IMR-90 (cell line): ENCODE data around the gene ITPR2. TPM values are rescaled to one million over a fixed set of nuclear protein-coding genes. Genes with fewer than 3 reads are reported as not detected.

Source experiments
- ATAC-seq: fragments of 200-7000 bp; cut with Tn5 transposase; 2 replicates; pipeline ENCODE4 v1.9.1; 2020; ENCODE audit warnings: low read depth, mild to moderate bottlenecking, moderate library complexity
- BruUV-seq: library from RNA; stranded (reverse); fragments of 400-500 nt; replicated peaks from 2 replicates; lab custom pipeline; 2021; lab: Mats Ljungman, UMichigan
- CTCF ChIA-PET: fragments of 300-600 bp; formaldehyde crosslinking; extraction: SDS; loops from one replicate; lab custom pipeline; 2021; ENCODE audit warnings: antibody characterized with exemption; lab: Yijun Ruan, JAX
- POLR2A ChIA-PET: fragments of 300-600 bp; sonication (Branson Sonifier 250); formaldehyde crosslinking; loops from one replicate; lab custom pipeline; 2022; ENCODE audit warnings: antibody characterized with exemption; ENCODE audit not compliant: unreplicated experiment; lab: Charles Lee
- DNase-seq: peaks from one replicate; pipeline ENCODE4 v3.0.0; 2013
- H2AFZ ChIP-seq: replicated peaks from 2 replicates; pipeline ENCODE3; 2013; ENCODE audit warnings: low read length, mild to moderate bottlenecking; ENCODE audit not compliant: poor library complexity
- H2AK5ac ChIP-seq: 2 replicates; pipeline ENCODE4 v1.6.1; 2013; ENCODE audit warnings: low read depth, low read length, inconsistent platforms
- H2AK9ac ChIP-seq: replicated peaks from 2 replicates; pipeline ENCODE3; 2013; ENCODE audit warnings: mild to moderate bottlenecking, low read depth, low read length, moderate library complexity; ENCODE audit not compliant: poor library complexity
- H2BK120ac ChIP-seq: 2 replicates; pipeline ENCODE4 v1.6.1; 2013; ENCODE audit warnings: low read depth, low read length, inconsistent platforms
- H2BK15ac ChIP-seq: 3 replicates; pipeline ENCODE4 v1.6.1; 2013; ENCODE audit warnings: low read depth, low read length, inconsistent platforms
- H2BK20ac ChIP-seq: 2 replicates; pipeline ENCODE4 v1.6.1; 2013; ENCODE audit warnings: low read depth, mild to moderate bottlenecking, inconsistent platforms, low read length, moderate library complexity
- H2BK5ac ChIP-seq: 2 replicates; pipeline ENCODE4 v1.6.1; 2013; ENCODE audit warnings: mild to moderate bottlenecking, low read depth, low read length, inconsistent platforms; ENCODE audit not compliant: poor library complexity, severe bottlenecking
- H3K14ac ChIP-seq: replicated peaks from 2 replicates; pipeline ENCODE4 v1.6.1; 2013; ENCODE audit warnings: low read depth, low read length, inconsistent platforms
- H3K18ac ChIP-seq: 2 replicates; pipeline ENCODE4 v1.6.1; 2013; ENCODE audit warnings: low read depth, low read length, control low read depth
- H3K23ac ChIP-seq: 2 replicates; pipeline ENCODE4 v1.6.1; 2013; ENCODE audit warnings: low read depth, low read length, inconsistent platforms
- H3K27ac ChIP-seq: 2 replicates; pipeline ENCODE4 v1.5.1; 2013; ENCODE audit warnings: mild to moderate bottlenecking, control low read depth, low read length; ENCODE audit not compliant: insufficient read depth
- H3K27me3 ChIP-seq: 2 replicates; pipeline ENCODE4 v1.6.1; 2013; ENCODE audit warnings: low read length; ENCODE audit not compliant: control insufficient read depth, insufficient read depth
- H3K36me3 ChIP-seq: 2 replicates; pipeline ENCODE4 v1.6.1; 2013; ENCODE audit warnings: low read length, mixed read lengths; ENCODE audit not compliant: control insufficient read depth, insufficient read depth
- H3K4ac ChIP-seq: 2 replicates; pipeline ENCODE4 v1.6.1; 2013; ENCODE audit warnings: low read depth, low read length, inconsistent platforms
- H3K4me1 ChIP-seq: 2 replicates; pipeline ENCODE4 v1.6.1; 2013; ENCODE audit warnings: low read length, mixed read lengths; ENCODE audit not compliant: control insufficient read depth, insufficient read depth
- H3K4me2 ChIP-seq: 2 replicates; pipeline ENCODE4 v1.6.1; 2013; ENCODE audit warnings: low read depth, mild to moderate bottlenecking, control low read depth, low read length, moderate library complexity
- H3K4me3 ChIP-seq: 2 replicates; pipeline ENCODE4 v1.5.1; 2013; ENCODE audit warnings: low read depth, mild to moderate bottlenecking, control low read depth, low read length, moderate library complexity; ENCODE audit not compliant: insufficient read depth
- H3K56ac ChIP-seq: 2 replicates; pipeline ENCODE4 v1.6.1; 2013; ENCODE audit warnings: low read length, inconsistent platforms; ENCODE audit not compliant: insufficient read depth; ENCODE audit errors: extremely low read depth
- H3K79me1 ChIP-seq, 2 experiments: 2 replicates each; pipeline ENCODE4 v1.6.1; 2013; ENCODE audit warnings: low read length in 2 of 2, inconsistent platforms in 1 of 2, low read depth in 1 of 2
- H3K9ac ChIP-seq: 2 replicates; pipeline ENCODE4 v1.6.1; 2013; ENCODE audit warnings: low read depth, low read length, control low read depth
- H3K9me1 ChIP-seq: 2 replicates; pipeline ENCODE4 v1.6.1; 2013; ENCODE audit warnings: low read length, inconsistent platforms; ENCODE audit not compliant: insufficient read depth
- H3K9me3 ChIP-seq: 2 replicates; pipeline ENCODE4 v1.6.1; 2013; ENCODE audit warnings: low read length; ENCODE audit not compliant: control insufficient read depth, insufficient read depth
- H4K20me1 ChIP-seq: 2 replicates; pipeline ENCODE4 v1.6.1; 2013; ENCODE audit warnings: low read length, inconsistent platforms; ENCODE audit not compliant: insufficient read depth
- H4K5ac ChIP-seq: 2 replicates; pipeline ENCODE4 v1.6.1; 2013; ENCODE audit warnings: mild to moderate bottlenecking, low read depth, low read length, control low read depth
- H4K8ac ChIP-seq, 2 experiments: 2 replicates each; pipeline ENCODE4 v1.6.1; 2013; ENCODE audit warnings: low read depth in 2 of 2, low read length in 2 of 2, control low read depth in 1 of 2, inconsistent platforms in 1 of 2
- H4K91ac ChIP-seq: 2 replicates; pipeline ENCODE4 v1.6.1; 2013; ENCODE audit warnings: low read depth, low read length, inconsistent platforms; ENCODE audit not compliant: insufficient read depth
- BHLHE40 ChIP-seq: fragments of 150-350 bp; IDR thresholded peaks from 2 replicates; pipeline ENCODE4 v1.6.1; 2016; ENCODE audit warnings: mild to moderate bottlenecking, low read depth, low read length
- CEBPB ChIP-seq: IDR thresholded peaks from 2 replicates; pipeline ENCODE4 v1.6.1; 2012; ENCODE audit warnings: low read depth, low read length, improper control_type of control experiment
- CHD1 ChIP-seq: IDR thresholded peaks from 2 replicates; pipeline ENCODE4 v1.6.1; 2012; ENCODE audit warnings: low read depth, low read length, improper control_type of control experiment
- FOS ChIP-seq: fragments of 150-350 bp; IDR thresholded peaks from 2 replicates; pipeline ENCODE4 v1.6.1; 2016; ENCODE audit warnings: low read depth, low read length
- MAFK ChIP-seq: IDR thresholded peaks from 2 replicates; pipeline ENCODE4 v1.6.1; 2012; ENCODE audit warnings: low read depth, low read length, improper control_type of control experiment
- MAZ ChIP-seq: IDR thresholded peaks from 2 replicates; pipeline ENCODE4 v1.6.1; 2012; ENCODE audit warnings: low read depth, mild to moderate bottlenecking, low read length, improper control_type of control experiment, moderate library complexity, borderline replicate concordance
- NFE2L2 ChIP-seq: fragments of 150-350 bp; IDR thresholded peaks from 2 replicates; pipeline ENCODE4 v1.6.1; 2016; ENCODE audit warnings: low read depth, mild to moderate bottlenecking, low read length
- POLR2A ChIP-seq: IDR thresholded peaks from 2 replicates; pipeline ENCODE4 v1.6.1; 2012; ENCODE audit warnings: mild to moderate bottlenecking, low read depth, low read length
- RCOR1 ChIP-seq: IDR thresholded peaks from 2 replicates; pipeline ENCODE4 v1.6.1; 2012; ENCODE audit warnings: mild to moderate bottlenecking, low read length, improper control_type of control experiment; ENCODE audit not compliant: insufficient replicate concordance
- RFX5 ChIP-seq: IDR thresholded peaks from 2 replicates; pipeline ENCODE4 v1.8.0; 2012; ENCODE audit warnings: low read depth, mild to moderate bottlenecking, low read length, moderate library complexity
- SMC3 ChIP-seq: fragments of 150-350 bp; IDR thresholded peaks from 2 replicates; pipeline ENCODE4 v1.6.1; 2016; ENCODE audit warnings: low read depth, mild to moderate bottlenecking, antibody characterized with exemption, low read length, moderate library complexity
- WGBS, 2 experiments: methylation state at CpG; one replicate each; pipeline versions ENCODE4 v1.1.5 to v1.1.7; 2013; ENCODE audit warnings: missing lambda C conversion rate in 2 of 2; ENCODE audit not compliant: insufficient read length in 1 of 2; ENCODE audit errors: extremely low coverage in 2 of 2; 5-methylcytosine and 5-hydroxymethylcytosine counted together
- dilution Hi-C: fragments of 300-500 bp; cut with HindIII; formaldehyde crosslinking; loops from one replicate; pipeline ENCODE4 v1.14.3; 2018; ENCODE audit warnings: low sequenced_read_pairs; ENCODE audit not compliant: unreplicated experiment
- in situ Hi-C: fragments of 300-500 bp; cut with MboI; formaldehyde crosslinking; loops from 3 replicates; pipeline ENCODE4 v1.14.3; 2019; ENCODE audit warnings: low sequenced_read_pairs, inconsistent platforms, mixed read lengths
- intact Hi-C: fragments of 100-400 bp; cut with micrococcal nuclease; formaldehyde crosslinking; loops from 2 replicates; pipeline ENCODE4 v1.10.0; 2022
- polyA plus RNA-seq, 3 experiments: library from polyadenylated mRNA; depleted of rRNA; stranded (reverse); fragments of >200 nt; gene quantifications; 2 replicates each; pipeline ENCODE4 v1.2.3, GENCODE V29; 2012; ENCODE audit warnings: low replicate concordance in 1 of 3
- total RNA-seq: library from RNA; depleted of rRNA; stranded (reverse); fragments of >200 nt; gene quantifications from 2 replicates; pipeline ENCODE4 v1.2.3, GENCODE V29; 2012
- TF ChIP-seq, protein P1 (sequence below): fragments of 150-350 bp; IDR thresholded peaks from 2 replicates; pipeline ENCODE4 v1.6.1; 2016; ENCODE audit warnings: low read depth, mild to moderate bottlenecking, low read length, moderate library complexity, borderline replicate concordance

Gene ITPR2
- total and polyA plus RNA-seq, 2 of the 4 experiments (the other 2 are of a cell fraction) = 1.2 to 9.0 TPM

DNA sequence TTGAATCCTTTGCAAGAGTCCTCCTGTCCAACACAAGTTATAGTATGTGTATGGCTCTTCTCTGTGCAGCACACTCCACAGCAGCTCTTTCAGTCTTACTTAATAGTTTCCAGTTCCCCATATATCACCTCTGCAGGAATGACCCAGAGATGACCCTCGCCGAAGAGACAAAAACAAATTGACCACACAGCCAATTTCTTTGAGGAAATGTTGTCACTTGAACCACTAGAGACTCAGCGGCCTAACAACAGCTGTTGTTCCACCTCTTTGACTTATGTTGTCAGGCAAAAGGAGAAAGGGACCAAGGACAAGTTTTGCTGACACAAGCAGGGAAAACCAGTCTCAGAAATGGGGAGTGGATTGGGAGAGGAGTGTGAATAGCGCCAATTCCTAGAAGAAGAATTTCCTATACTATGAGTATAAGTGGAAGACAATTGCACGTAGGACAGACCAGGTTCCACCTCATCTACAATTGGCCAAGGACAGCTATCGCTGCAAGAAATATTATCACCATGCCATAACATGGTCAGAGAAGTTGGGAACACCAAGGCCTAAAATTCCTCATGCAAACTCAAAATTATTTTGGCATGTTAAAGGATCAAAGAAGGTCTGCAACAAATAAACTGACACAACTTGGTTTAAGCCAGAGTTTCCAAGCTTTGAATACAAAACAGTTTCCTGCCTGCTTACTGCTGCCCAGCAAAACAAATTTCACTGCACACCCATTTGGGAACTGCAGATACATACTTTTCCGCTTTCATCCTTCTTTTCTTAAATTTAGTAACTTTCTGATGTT, 41.7 kb upstream of the ITPR2 start:
- dilution Hi-C loops = no loop called here
- no peak overlapping the region for H3K9ac ChIP-seq
- TF ChIP-seq SMC3 = no peak
- no peak for TF ChIP-seq FOS
- TF ChIP-seq RCOR1 = no peak
- no peak for TF ChIP-seq MAFK
- TF ChIP-seq RFX5 = no peak
- no peak for TF ChIP-seq BHLHE40
- TF ChIP-seq, protein P1, sequence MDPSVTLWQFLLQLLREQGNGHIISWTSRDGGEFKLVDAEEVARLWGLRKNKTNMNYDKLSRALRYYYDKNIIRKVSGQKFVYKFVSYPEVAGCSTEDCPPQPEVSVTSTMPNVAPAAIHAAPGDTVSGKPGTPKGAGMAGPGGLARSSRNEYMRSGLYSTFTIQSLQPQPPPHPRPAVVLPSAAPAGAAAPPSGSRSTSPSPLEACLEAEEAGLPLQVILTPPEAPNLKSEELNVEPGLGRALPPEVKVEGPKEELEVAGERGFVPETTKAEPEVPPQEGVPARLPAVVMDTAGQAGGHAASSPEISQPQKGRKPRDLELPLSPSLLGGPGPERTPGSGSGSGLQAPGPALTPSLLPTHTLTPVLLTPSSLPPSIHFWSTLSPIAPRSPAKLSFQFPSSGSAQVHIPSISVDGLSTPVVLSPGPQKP = no peak
- no peak for TF ChIP-seq POLR2A
- TF ChIP-seq NFE2L2 = no peak
- no peak for TF ChIP-seq CEBPB
- TF ChIP-seq CHD1 = no peak
- TF ChIP-seq MAZ = no peak
- H3K4me3 ChIP-seq = no peak overlapping the region
- ChIA-PET POLR2A (no interaction called here), CTCF (no interaction called here)
- H2AFZ ChIP-seq = no peak overlapping the region
- no peaks in the 10 kb centered on the region for H3K36me3 ChIP-seq
- no peak overlapping the region for H2AK9ac ChIP-seq
- no CpG with 5 or more reads among the region's 7 CpGs for WGBS, 2 experiments
- H4K8ac ChIP-seq = no peak overlapping the region
- no peaks in the 10 kb centered on the region for H3K4me1 ChIP-seq
- no peak overlapping the region for H2AK5ac ChIP-seq
- no peak for DNase-seq
- intact Hi-C loops = no loop called here
- H2BK20ac ChIP-seq = no peak overlapping the region
- no TSS peak for BruUV-seq
- H3K14ac ChIP-seq = no peak overlapping the region
- no peaks in the 10 kb centered on the region for H3K79me1 ChIP-seq
- H2BK5ac ChIP-seq = no peak overlapping the region
- H3K27me3 ChIP-seq = peaks cover 8% of the 10 kb centered on the region
- H2BK120ac ChIP-seq = no peak overlapping the region
- no peak overlapping the region for H4K91ac ChIP-seq
- H3K27ac ChIP-seq = no peak overlapping the region
- ATAC-seq = no peak
- H3K9me3 ChIP-seq = no peaks in the 10 kb centered on the region
- no peak overlapping the region for H3K4ac ChIP-seq
- H4K20me1 ChIP-seq = no peaks in the 10 kb centered on the region
- H4K5ac ChIP-seq = no peak overlapping the region
- H3K9me1 ChIP-seq = no peaks in the 10 kb centered on the region
- no peak overlapping the region for H3K18ac ChIP-seq
- H2BK15ac ChIP-seq = no peak overlapping the region
- H3K23ac ChIP-seq = no peak overlapping the region
- no peak overlapping the region for H3K56ac ChIP-seq
- in situ Hi-C loops = no loop called here
- no peak overlapping the region for H3K4me2 ChIP-seq
